Thymus (tissue), 11 donors: ENCODE results near the gene ATP1B1. TPM values are rescaled to one million over a fixed set of nuclear protein-coding genes. Genes with fewer than 3 reads are reported as not detected.

ENCODE experiments used
- DNase-seq, 9 donors: peaks; one replicate each; pipeline ENCODE4 v3.0.0-alpha.2; 2013; ENCODE audit warnings: low spot score in 9 of 9, low read depth in 6 of 9, missing footprints in 1 of 9
- H3K27ac ChIP-seq, 2 donors: one replicate each; pipeline ENCODE4 v1.5.1; 2013; ENCODE audit warnings: control low read depth in 1 of 2, low read depth in 1 of 2, low read length in 1 of 2, mild to moderate bottlenecking in 1 of 2, moderate library complexity in 1 of 2
- H3K27me3 ChIP-seq, 2 donors: one replicate each; pipeline ENCODE4 v1.5.1; 2013; ENCODE audit warnings: low read length in 1 of 2; ENCODE audit not compliant: control insufficient read depth in 2 of 2, insufficient read depth in 1 of 2
- H3K36me3 ChIP-seq, 2 donors: one replicate each; pipeline ENCODE4 v1.5.1; 2013; ENCODE audit warnings: low read length in 1 of 2, mild to moderate bottlenecking in 1 of 2, moderate library complexity in 1 of 2; ENCODE audit not compliant: control insufficient read depth in 2 of 2, insufficient read depth in 2 of 2
- H3K4me1 ChIP-seq, 2 donors: one replicate each; pipeline ENCODE4 v1.5.1; 2013; ENCODE audit warnings: low read length in 2 of 2; ENCODE audit not compliant: control insufficient read depth in 2 of 2, insufficient read depth in 2 of 2
- H3K4me3 ChIP-seq, 2 donors: one replicate each; pipeline ENCODE4 v1.5.1; 2013; ENCODE audit warnings: low read length in 2 of 2, control low read depth in 1 of 2, mild to moderate bottlenecking in 1 of 2
- H3K9me3 ChIP-seq, 2 donors: one replicate each; pipeline ENCODE4 v1.5.1; 2013; ENCODE audit warnings: low read length in 1 of 2, mild to moderate bottlenecking in 1 of 2; ENCODE audit not compliant: control insufficient read depth in 2 of 2, insufficient read depth in 1 of 2
- WGBS: extraction: QIAGEN DNeasy Blood & Tissue Kit; methylation state at CpG from one replicate; pipeline ENCODE4 v1.1.7; 2013; 5-methylcytosine and 5-hydroxymethylcytosine counted together
- polyA plus RNA-seq: library from polyadenylated mRNA; stranded (reverse); fragments of 200-250 nt; gene quantifications from one replicate; pipeline ENCODE4 v1.2.3, GENCODE V29; 2013
- total RNA-seq: library from RNA; stranded (reverse); fragments of 120-200 nt; gene quantifications from one replicate; pipeline ENCODE4 v1.2.4, GENCODE V29; 2013
- donor health status: healthy.

The ATP1B1 gene
- total and polyA plus RNA-seq, 2 donors, result 10.7 to 41.8 TPM

- H3K4me1 ChIP-seq, result peaks cover 5 to 9% of the 10 kb centered on the region in 2 donors
Observed at GRCh38 chr1:169103002-169103401, 3.5 kb upstream of the ATP1B1 start.

DNA sequence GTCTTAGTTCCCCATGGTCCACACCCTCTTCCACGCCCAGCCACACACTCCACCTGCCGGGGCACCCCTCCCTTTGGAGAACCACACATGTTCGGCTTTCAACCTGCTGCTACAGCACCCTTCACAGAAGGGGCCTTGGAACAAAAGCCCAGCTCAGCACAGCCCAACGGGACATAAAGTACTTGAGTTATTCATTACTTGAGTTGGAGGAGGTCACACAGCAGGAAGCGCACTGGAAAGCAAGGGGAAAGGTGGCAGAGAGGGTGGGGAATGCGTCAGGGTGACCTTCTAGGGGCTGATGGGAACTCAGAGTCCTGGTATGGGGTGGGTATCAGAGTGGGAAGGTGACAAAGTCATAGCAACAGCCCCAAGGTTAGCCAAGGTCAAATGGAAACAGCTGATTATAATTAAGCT lies 3.0 kb upstream of the ATP1B1 start:
- 86% methylated on average over 6 of the region's 6 CpGs for WGBS
- no peak for DNase-seq
- no peak overlapping the region for H3K4me3 ChIP-seq

More at GRCh38 chr1:169103002-169103401, 3.5 kb upstream of the ATP1B1 start:
- Histone ChIP-seq H3K36me3 (no peaks in the 10 kb centered on the region), H3K9me3 (no peaks in the 10 kb centered on the region), H3K27ac (no peak overlapping the region), H3K4me3 (no peak overlapping the region), H3K27me3 (peaks cover 5 to 33% of the 10 kb centered on the region in 2 donors)
- WGBS, result 97% methylated on average over 5 of the region's 5 CpGs
- no peak for DNase-seq

GRCh38 chr1:169105087-169105433 lies 1.4 kb upstream of the ATP1B1 start:
- no peaks in the 10 kb centered on the region for H3K36me3 ChIP-seq
- H3K9me3 ChIP-seq, result no peaks in the 10 kb centered on the region
- H3K4me3 ChIP-seq, result no peak overlapping the region
- H3K4me1 ChIP-seq, result peaks cover 9 to 21% of the 10 kb centered on the region in 2 donors
- no peak for DNase-seq
- H3K27ac ChIP-seq, result no peak overlapping the region
- 72% methylated on average over 6 of the region's 6 CpGs for WGBS
- peaks cover 5 to 33% of the 10 kb centered on the region in 2 donors for H3K27me3 ChIP-seq

More for the DNA sequence above, 3.0 kb upstream of the ATP1B1 start:
- H3K27ac ChIP-seq, result no peak overlapping the region
- peaks cover 5 to 33% of the 10 kb centered on the region in 2 donors for H3K27me3 ChIP-seq
- H3K36me3 ChIP-seq, result no peaks in the 10 kb centered on the region
- no peaks in the 10 kb centered on the region for H3K9me3 ChIP-seq
- H3K4me1 ChIP-seq, result peaks cover 5 to 9% of the 10 kb centered on the region in 2 donors

DNA sequence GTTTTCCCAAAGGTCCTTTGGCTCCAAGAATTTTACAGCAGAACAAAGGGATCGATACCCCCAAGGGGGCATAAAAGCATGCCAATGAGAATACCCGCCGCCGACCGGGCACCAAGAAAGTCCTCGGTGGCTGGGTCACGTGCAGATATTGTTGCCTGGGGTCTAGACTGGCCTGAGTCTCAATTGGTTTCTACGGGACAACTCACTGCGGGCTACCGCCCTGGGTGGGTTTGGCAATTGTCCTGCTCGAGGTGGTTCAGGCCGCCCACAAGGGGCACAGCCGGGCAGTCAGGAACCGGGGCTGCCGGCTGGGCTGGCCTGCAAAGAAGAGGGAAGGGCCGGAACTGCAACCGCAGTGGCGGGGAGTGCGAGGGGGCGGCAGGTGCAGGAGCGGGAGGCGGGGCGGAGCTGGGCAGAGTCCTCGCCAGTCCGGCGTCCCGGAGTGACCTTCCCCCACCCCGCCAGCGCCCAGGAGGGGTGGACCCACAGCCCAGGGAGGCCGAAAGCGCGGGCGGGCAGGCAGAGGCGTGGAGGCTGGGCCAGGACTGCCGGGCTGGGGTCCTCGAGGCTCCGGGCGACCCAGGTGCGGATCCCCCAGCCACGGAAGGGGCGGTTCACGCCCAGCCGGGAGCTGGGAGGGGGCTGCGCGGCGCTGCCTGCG lies 926 bp upstream of the ATP1B1 start:
- Histone ChIP-seq H3K4me3 (peak overlapping the region; percentile 29 to 79), H3K4me1 (peaks cover 9 to 24% of the 10 kb centered on the region in 2 donors), H3K36me3 (no peaks in the 10 kb centered on the region), H3K9me3 (no peaks in the 10 kb centered on the region), H3K27ac (peak overlapping the region in 1 of 2 donors; percentile 25), H3K27me3 (peaks cover 5 to 33% of the 10 kb centered on the region in 2 donors)
- WGBS, result under 1% methylated on average over 47 of the region's 47 CpGs
- peak in 2 of 9 donors; percentile 33 to 47 for DNase-seq

GRCh38 chr1:169106921-169107602 lies 572 bp downstream of the ATP1B1 start:
- Histone ChIP-seq H3K27me3 (peaks cover 5 to 33% of the 10 kb centered on the region in 2 donors), H3K27ac (peak overlapping the region in 1 of 2 donors; percentile 71), H3K36me3 (peaks cover 0 to under 1% of the 10 kb centered on the region in 2 donors), H3K4me1 (peaks cover 9 to 28% of the 10 kb centered on the region in 2 donors), H3K4me3 (peak overlapping the region; percentile 57 to 79), H3K9me3 (no peaks in the 10 kb centered on the region)
- DNase-seq, result peak in 3 of 9 donors; percentile 15 to 52 (median 24)
- 1% methylated on average over 41 of the region's 41 CpGs for WGBS

GRCh38 chr1:169107603-169108208 lies 1.2 kb downstream of the ATP1B1 start:
- Histone ChIP-seq H3K9me3 (no peaks in the 10 kb centered on the region), H3K27me3 (peaks cover 5 to 28% of the 10 kb centered on the region in 2 donors), H3K27ac (no peak overlapping the region), H3K4me1 (peaks cover 9 to 28% of the 10 kb centered on the region in 2 donors), H3K36me3 (peaks cover 0 to 5% of the 10 kb centered on the region in 2 donors), H3K4me3 (peak overlapping the region; percentile 57 to 79)
- DNase-seq, result no peak
- WGBS, result 36% methylated on average over 9 of the region's 9 CpGs

DNA sequence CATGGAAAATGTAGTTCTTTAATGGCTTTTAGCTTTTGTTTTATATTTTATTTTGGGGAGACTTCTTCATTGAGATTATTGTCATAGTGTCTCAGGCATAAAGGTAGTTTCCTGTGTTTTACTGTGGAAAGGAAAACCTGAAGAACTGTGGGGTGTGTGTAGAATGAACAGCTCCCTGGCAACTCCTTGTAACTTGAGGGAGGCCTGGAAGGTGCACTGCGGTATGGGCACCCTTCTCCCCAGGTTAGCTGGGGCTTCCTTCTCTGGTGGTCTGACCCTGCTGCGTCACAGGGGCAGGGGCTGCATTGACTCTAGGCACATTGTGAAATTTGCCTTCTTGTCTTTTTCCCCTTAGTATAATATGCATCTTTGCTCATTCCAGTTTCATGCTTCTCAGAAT lies 1.7 kb downstream of the ATP1B1 start:
- Histone ChIP-seq H3K27me3 (peaks cover 5 to 27% of the 10 kb centered on the region in 2 donors), H3K9me3 (no peaks in the 10 kb centered on the region), H3K27ac (peak overlapping the region in 1 of 2 donors; percentile 36), H3K4me3 (no peak overlapping the region), H3K36me3 (peaks cover 0 to 5% of the 10 kb centered on the region in 2 donors), H3K4me1 (peaks cover 9 to 28% of the 10 kb centered on the region in 2 donors)
- no peak for DNase-seq
- WGBS, result 73% methylated on average over 2 of the region's 2 CpGs

GRCh38 chr1:169108863-169109560 lies 2.5 kb downstream of the ATP1B1 start:
- no peak for DNase-seq
- 87% methylated on average over 10 of the region's 10 CpGs for WGBS
- H3K4me1 ChIP-seq, result peaks cover 9 to 28% of the 10 kb centered on the region in 2 donors
- peaks cover 0 to 5% of the 10 kb centered on the region in 2 donors for H3K36me3 ChIP-seq
- H3K9me3 ChIP-seq, result no peaks in the 10 kb centered on the region
- H3K4me3 ChIP-seq, result no peak overlapping the region
- peaks cover 5 to 20% of the 10 kb centered on the region in 2 donors for H3K27me3 ChIP-seq
- H3K27ac ChIP-seq, result peak overlapping the region in 1 of 2 donors; percentile 36
